Stimulated activated naive CD4-positive, alpha-beta T cell (primary cell): ENCODE measurements around the gene TERC.
"Not testable (repeated sequence)": the region's sequence is repeated elsewhere in the genome, so short reads cannot be mapped to it uniquely, and the experiment has no call there.

Experiments used
- DNase-seq, 6 experiments: peaks; one replicate each; lab custom pipeline; 2025; lab: John Stamatoyannopoulos, UW

TERC gene

GRCh38 chr3:169771497-169772304 lies 6.8 kb upstream of the TERC start:
- peak; percentile 48 to 91 (median 70) for DNase-seq

GRCh38 chr3:169769287-169770181 lies 4.7 kb upstream of the TERC start, which contains the start of gene ACTRT3:
Gene ACTRT3 (minus strand): TSS chr3:169769561. CDS start chr3:169769520, 41 bp downstream.
- peak; percentile 21 to 46 (median 30) for DNase-seq

GRCh38 chr3:169764312-169764881 lies 463 bp downstream of the TERC start:
- DNase-seq: peak; percentile 40 to 93 (median 76)

GRCh38 chr3:169760479-169760878 lies 4.4 kb downstream of the TERC start:
- no peak for DNase-seq

- peak in 3 of 6 experiments; percentile 23 to 35 (median 33) for DNase-seq
Measured at GRCh38 chr3:169759256-169759655, 5.6 kb downstream of the TERC start.

GRCh38 chr3:169758359-169758994 lies 6.4 kb downstream of the TERC start:
- DNase-seq: no peak

- DNase-seq: no peak
Measured at GRCh38 chr3:169755488-169755887, 9.4 kb downstream of the TERC start.

GRCh38 chr3:169754711-169755110 lies 10.1 kb downstream of the TERC start:
- no peak for DNase-seq

GRCh38 chr3:169751875-169752274 lies 13.0 kb downstream of the TERC start:
- DNase-seq: no peak

GRCh38 chr3:169750665-169751064 lies 14.2 kb downstream of the TERC start:
- DNase-seq: no peak

- DNase-seq: no peak
Measured at GRCh38 chr3:169748670-169749069, 16.2 kb downstream of the TERC start.

- DNase-seq: no peak
Measured at GRCh38 chr3:169746924-169747323, 17.9 kb downstream of the TERC start.

- peak in 1 of 6 experiments; percentile 3 for DNase-seq
Measured at GRCh38 chr3:169744366-169745054, 20.4 kb downstream of the TERC start.

- no peak for DNase-seq
Measured at GRCh38 chr3:169739067-169739466, 25.8 kb downstream of the TERC start.

GRCh38 chr3:169731857-169732256 lies 33.0 kb downstream of the TERC start:
- DNase-seq: not testable (repeated sequence)

GRCh38 chr3:169722724-169723123 lies 42.1 kb downstream of the TERC start:
- no peak for DNase-seq

- DNase-seq: not testable (repeated sequence)
Measured at GRCh38 chr3:169718415-169718814, 46.4 kb downstream of the TERC start.
